ENCODE results near the gene ENTREP1.

DNA sequence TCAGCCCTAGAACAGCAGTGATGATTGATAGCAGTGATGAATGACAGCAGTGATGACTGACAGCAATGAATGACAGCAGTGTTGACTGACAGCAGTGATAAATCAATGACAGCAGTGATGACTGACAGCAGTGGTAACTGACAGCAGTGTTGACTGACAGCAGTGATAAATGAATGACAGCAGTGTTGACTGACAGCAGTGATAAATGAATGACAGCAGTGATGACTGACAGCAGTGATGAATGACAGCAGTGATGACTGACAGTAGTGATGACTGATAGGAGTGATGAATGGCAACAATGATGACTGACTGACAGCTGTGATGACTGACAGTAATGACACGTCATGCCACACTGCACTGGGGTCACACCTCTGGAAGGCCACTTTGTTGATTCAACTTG is 106.8 kb downstream of the ENTREP1 start:
- TF ChIP-seq, protein P1, sequence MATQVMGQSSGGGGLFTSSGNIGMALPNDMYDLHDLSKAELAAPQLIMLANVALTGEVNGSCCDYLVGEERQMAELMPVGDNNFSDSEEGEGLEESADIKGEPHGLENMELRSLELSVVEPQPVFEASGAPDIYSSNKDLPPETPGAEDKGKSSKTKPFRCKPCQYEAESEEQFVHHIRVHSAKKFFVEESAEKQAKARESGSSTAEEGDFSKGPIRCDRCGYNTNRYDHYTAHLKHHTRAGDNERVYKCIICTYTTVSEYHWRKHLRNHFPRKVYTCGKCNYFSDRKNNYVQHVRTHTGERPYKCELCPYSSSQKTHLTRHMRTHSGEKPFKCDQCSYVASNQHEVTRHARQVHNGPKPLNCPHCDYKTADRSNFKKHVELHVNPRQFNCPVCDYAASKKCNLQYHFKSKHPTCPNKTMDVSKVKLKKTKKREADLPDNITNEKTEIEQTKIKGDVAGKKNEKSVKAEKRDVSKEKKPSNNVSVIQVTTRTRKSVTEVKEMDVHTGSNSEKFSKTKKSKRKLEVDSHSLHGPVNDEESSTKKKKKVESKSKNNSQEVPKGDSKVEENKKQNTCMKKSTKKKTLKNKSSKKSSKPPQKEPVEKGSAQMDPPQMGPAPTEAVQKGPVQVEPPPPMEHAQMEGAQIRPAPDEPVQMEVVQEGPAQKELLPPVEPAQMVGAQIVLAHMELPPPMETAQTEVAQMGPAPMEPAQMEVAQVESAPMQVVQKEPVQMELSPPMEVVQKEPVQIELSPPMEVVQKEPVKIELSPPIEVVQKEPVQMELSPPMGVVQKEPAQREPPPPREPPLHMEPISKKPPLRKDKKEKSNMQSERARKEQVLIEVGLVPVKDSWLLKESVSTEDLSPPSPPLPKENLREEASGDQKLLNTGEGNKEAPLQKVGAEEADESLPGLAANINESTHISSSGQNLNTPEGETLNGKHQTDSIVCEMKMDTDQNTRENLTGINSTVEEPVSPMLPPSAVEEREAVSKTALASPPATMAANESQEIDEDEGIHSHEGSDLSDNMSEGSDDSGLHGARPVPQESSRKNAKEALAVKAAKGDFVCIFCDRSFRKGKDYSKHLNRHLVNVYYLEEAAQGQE (IDR thresholded peaks at IDR 0.05), result no peak
- TF ChIP-seq TAF1 (conservative IDR thresholded peaks at IDR 0.05), result no peak
- TF ChIP-seq RAD21 (IDR thresholded peaks at IDR 0.05), result no peak
- TF ChIP-seq, protein P2, sequence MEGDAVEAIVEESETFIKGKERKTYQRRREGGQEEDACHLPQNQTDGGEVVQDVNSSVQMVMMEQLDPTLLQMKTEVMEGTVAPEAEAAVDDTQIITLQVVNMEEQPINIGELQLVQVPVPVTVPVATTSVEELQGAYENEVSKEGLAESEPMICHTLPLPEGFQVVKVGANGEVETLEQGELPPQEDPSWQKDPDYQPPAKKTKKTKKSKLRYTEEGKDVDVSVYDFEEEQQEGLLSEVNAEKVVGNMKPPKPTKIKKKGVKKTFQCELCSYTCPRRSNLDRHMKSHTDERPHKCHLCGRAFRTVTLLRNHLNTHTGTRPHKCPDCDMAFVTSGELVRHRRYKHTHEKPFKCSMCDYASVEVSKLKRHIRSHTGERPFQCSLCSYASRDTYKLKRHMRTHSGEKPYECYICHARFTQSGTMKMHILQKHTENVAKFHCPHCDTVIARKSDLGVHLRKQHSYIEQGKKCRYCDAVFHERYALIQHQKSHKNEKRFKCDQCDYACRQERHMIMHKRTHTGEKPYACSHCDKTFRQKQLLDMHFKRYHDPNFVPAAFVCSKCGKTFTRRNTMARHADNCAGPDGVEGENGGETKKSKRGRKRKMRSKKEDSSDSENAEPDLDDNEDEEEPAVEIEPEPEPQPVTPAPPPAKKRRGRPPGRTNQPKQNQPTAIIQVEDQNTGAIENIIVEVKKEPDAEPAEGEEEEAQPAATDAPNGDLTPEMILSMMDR (IDR thresholded peaks at IDR 0.05; ENCODE audit: low read depth, low read length, missing input control), result no peak
- no peak for TF ChIP-seq FOXA1 (IDR thresholded peaks at IDR 0.05)
- TF ChIP-seq YY1 (IDR thresholded peaks at IDR 0.05), result no peak
